Measurements from ENCODE around the gene TAS1R3. TPM values are rescaled to one million over a fixed set of nuclear protein-coding genes. Genes with fewer than 3 reads are reported as not detected.
A peak's percentile ranks its signal among the peaks of the same experiment; 100 is the strongest.

Gene TAS1R3
- total RNA-seq, 1 donor from 2014 or later, result 1.1 TPM

DNA sequence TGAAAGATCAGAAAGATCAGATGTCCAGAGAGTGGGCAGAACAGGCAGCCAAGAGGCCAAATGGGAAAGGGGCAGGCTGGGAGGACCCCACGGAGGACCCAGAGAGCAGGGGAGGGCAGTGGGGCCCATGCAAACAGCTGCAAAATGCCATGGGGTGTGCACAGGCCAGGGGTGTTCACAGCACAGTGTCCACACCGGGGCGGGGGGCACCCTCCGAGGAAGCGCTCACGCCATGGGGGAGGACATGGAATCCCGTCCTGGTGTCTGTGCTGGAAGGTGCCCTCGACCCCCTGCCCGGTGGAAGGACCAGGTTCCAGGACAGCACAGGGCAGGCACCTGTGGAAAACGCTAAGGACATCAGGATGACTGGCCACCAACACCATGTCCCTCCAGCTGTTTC, 8.1 kb upstream of the TAS1R3 start:
- H3K4me3 Mint-ChIP-seq (ENCODE audit: low read depth), result peak overlapping the region; percentile 83
- no peak overlapping the region for H3K27ac Mint-ChIP-seq
- H3K9me3 Mint-ChIP-seq (ENCODE audit: low read depth), result no peaks in the 10 kb centered on the region

DNA sequence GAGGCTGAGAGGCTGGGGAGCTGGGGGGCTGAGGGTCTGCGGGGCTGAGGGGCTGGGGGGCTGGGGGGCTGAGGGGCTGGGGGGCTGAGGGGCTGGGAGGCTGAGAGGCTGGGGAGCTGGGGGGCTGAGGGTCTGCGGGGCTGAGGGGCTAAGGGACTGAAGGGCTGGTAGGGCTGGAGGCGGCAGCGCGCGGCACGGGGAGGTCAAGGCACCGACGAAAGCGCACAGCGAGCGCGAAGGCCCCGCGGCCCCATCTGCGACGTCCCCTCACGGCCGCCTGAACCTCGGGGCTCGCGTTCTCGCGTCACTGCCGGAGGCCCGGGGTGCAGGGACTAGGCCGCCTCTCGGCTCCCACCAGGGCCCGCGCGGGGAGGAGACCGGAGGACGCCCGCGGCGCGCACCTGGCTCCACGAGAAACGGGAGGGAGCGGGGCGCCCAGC, 7.0 kb upstream of the TAS1R3 start:
- peaks cover 1% of the 10 kb centered on the region for H3K36me3 Mint-ChIP-seq (ENCODE audit: insufficient read depth)
- no peaks in the 10 kb centered on the region for H3K9me3 Mint-ChIP-seq (ENCODE audit: low read depth)
- H3K27ac Mint-ChIP-seq, result no peak overlapping the region
- H3K4me1 Mint-ChIP-seq (ENCODE audit: low read depth), result peaks cover 7% of the 10 kb centered on the region
- peak overlapping the region; percentile 82 for H3K4me3 Mint-ChIP-seq (ENCODE audit: low read depth)
- H3K27me3 Mint-ChIP-seq, result no peaks in the 10 kb centered on the region
- TF ChIP-seq, protein P1, sequence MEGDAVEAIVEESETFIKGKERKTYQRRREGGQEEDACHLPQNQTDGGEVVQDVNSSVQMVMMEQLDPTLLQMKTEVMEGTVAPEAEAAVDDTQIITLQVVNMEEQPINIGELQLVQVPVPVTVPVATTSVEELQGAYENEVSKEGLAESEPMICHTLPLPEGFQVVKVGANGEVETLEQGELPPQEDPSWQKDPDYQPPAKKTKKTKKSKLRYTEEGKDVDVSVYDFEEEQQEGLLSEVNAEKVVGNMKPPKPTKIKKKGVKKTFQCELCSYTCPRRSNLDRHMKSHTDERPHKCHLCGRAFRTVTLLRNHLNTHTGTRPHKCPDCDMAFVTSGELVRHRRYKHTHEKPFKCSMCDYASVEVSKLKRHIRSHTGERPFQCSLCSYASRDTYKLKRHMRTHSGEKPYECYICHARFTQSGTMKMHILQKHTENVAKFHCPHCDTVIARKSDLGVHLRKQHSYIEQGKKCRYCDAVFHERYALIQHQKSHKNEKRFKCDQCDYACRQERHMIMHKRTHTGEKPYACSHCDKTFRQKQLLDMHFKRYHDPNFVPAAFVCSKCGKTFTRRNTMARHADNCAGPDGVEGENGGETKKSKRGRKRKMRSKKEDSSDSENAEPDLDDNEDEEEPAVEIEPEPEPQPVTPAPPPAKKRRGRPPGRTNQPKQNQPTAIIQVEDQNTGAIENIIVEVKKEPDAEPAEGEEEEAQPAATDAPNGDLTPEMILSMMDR (IDR thresholded peaks at IDR 0.05; ENCODE audit: unreplicated experiment), result no peak
- DNase-seq (ENCODE audit: low spot score, unreplicated experiment), result no peak

More for the DNA sequence above, 8.1 kb upstream of the TAS1R3 start:
- Mint-ChIP-seq H3K36me3 (ENCODE audit: insufficient read depth) (peaks cover 1% of the 10 kb centered on the region), H3K27me3 (no peaks in the 10 kb centered on the region), H3K4me1 (ENCODE audit: low read depth) (peaks cover 7% of the 10 kb centered on the region)
- no peak for DNase-seq (ENCODE audit: low spot score, unreplicated experiment)
- TF ChIP-seq, protein P1 (IDR thresholded peaks at IDR 0.05; ENCODE audit: unreplicated experiment), result no peak

DNA sequence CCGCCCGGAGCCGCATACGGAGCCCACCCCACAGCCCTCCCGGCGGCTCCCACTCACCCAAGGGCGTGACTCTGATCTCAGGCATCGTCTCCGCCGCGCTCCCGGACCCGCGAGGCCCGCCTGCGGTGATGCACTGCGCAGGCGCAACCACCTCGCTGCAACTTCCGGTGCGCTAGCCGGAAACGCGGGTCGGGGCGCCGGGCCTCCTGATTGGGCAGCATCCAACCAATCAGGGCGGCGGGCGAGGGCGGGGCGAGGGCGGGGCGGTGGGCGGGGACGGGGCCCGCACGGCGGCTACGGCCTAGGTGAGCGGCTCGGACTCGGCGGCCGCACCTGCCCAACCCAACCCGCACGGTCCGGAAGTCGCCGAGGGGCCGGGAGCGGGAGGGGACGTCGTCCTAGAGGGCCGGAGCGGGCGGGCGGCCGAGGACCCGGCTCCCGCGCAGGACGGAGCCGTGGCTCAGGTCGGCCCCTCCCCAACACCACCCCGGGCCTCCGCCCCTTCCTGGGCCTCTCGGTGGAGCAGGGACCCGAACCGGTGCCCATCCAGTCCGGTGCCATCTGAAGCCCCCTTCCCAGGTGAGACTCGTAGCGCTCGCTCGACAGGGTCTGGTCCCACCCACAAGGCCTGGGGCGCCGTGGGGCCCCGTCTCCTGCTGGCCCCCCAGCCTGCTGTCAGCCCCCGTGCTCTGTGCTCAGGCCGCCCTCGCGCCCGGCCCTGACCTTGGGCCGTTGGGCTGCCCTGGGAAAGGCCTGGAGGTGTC, 6.4 kb upstream of the TAS1R3 start, which contains the start of the genes CPTP and INTS11:
CPTP (plus strand) TSS at position 279 of the 764 bp plus-strand sequence. CDS start 2,109 bp downstream, outside the sequence.
INTS11 (minus strand) TSS at position 137 of the 764 bp plus-strand sequence; CDS start at position 85, 52 bp downstream.
- Mint-ChIP-seq H3K9me3 (ENCODE audit: low read depth) (no peaks in the 10 kb centered on the region), H3K4me3 (ENCODE audit: low read depth) (peak within 1 kb of the TSS; percentile 83), H3K36me3 (ENCODE audit: insufficient read depth) (no peaks in the 10 kb centered on the region), H3K27ac (peak within 1 kb of the TSS; percentile 80), H3K4me1 (ENCODE audit: low read depth) (peaks cover 7% of the 10 kb centered on the region), H3K27me3 (no peaks in the 10 kb centered on the region)
- peak; percentile 97 for DNase-seq (ENCODE audit: low spot score, unreplicated experiment)
- TF ChIP-seq, protein P1 (IDR thresholded peaks at IDR 0.05; ENCODE audit: unreplicated experiment), result no peak

DNA sequence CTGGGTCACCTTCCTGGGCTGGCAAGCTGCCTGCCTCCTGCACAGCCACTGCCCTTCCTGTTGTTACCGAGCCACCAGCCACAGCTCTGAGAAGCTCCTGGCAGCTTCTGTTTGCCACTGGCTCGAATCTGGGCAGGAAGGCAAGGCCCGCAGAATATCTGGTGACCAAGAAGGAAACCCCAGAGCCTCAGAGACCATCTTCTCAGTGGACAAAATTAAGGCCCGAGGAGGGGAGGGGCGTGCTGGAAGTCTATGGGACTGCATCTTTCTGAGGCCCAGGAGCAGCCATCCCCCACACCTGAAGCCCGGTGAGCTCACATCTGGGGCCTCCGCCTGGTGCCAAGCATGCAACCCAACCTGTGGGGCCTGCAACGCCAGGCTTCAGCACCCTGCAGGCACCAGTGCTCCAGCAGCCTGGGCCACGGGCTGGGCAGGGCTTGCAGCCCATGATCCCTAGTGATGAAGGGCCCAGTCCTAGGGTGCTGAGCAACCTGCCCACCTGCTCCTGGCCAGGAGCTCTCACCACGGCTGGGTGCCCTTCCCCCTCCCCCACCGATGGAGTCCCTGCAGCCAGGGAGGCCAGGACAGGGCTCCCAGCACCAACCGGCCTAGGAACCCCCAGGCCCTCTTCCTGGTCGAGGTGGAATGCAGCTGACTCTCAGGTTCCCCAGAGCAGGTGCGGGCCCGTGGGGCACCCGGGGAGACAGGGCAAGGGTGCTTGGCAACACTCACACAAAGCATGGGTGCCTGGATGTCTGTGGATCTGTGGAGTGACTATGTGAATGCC, 5.6 kb upstream of the TAS1R3 start:
- Mint-ChIP-seq H3K36me3 (ENCODE audit: insufficient read depth) (no peaks in the 10 kb centered on the region), H3K27me3 (no peaks in the 10 kb centered on the region), H3K4me3 (ENCODE audit: low read depth) (peak overlapping the region; percentile 67), H3K9me3 (ENCODE audit: low read depth) (no peaks in the 10 kb centered on the region), H3K27ac (peak overlapping the region; percentile 64), H3K4me1 (ENCODE audit: low read depth) (peaks cover 7% of the 10 kb centered on the region)
- TF ChIP-seq, protein P1 (IDR thresholded peaks at IDR 0.05; ENCODE audit: unreplicated experiment), result no peak
- DNase-seq (ENCODE audit: low spot score, unreplicated experiment), result no peak

DNA sequence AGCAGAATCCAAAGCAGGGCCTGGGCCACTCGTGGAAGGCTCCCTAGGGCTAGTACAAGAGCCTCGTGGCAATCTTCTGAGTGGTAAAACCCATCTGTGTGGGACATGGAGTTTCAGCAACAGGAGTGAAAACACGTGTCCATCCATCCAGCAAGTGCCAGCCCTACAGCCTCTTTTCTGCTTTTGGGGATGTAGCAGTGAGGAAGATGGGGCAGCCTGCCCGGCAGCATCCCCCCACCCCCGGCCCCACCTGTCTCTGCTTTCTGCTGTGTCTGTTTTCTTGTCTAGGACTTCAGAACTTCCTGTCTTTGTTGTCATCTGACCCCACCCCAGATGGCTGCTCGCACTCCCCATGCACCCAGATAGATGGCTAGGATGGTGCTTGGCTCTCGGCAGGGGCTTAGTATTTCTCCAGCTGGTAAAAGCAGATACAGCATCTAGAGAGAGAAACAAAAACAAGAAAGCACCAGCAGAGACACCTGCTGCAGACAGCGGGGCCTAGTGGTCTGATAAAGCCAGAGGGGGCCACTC, 4.9 kb upstream of the TAS1R3 start:
- Mint-ChIP-seq H3K36me3 (ENCODE audit: insufficient read depth) (no peaks in the 10 kb centered on the region), H3K27me3 (no peaks in the 10 kb centered on the region), H3K27ac (peak overlapping the region; percentile 52), H3K4me1 (ENCODE audit: low read depth) (peaks cover 7% of the 10 kb centered on the region), H3K9me3 (ENCODE audit: low read depth) (no peaks in the 10 kb centered on the region), H3K4me3 (ENCODE audit: low read depth) (peak overlapping the region; percentile 42)
- TF ChIP-seq, protein P1 (IDR thresholded peaks at IDR 0.05; ENCODE audit: unreplicated experiment), result no peak
- no peak for DNase-seq (ENCODE audit: low spot score, unreplicated experiment)
